HCT116 (cell line): ENCODE results near the gene PHLDB3. TPM values are rescaled to one million over a fixed set of nuclear protein-coding genes. Genes with fewer than 3 reads are reported as not detected.
A peak's percentile ranks its signal among the peaks of the same experiment; 100 is the strongest.

Source experiments
- ATAC-seq: fragments of 200-7000 bp; cut with Tn5 transposase; 2 replicates; pipeline ENCODE4 v1.9.1; 2020; ENCODE audit warnings: mild to moderate bottlenecking, moderate library complexity
- BruUV-seq: library from RNA; stranded (reverse); fragments of 400-500 nt; replicated peaks from 2 replicates; lab custom pipeline; 2021; lab: Mats Ljungman, UMichigan
- CTCF ChIA-PET: fragments of 300-600 bp; sonication (Branson Sonifier 250); formaldehyde crosslinking; loops from one replicate; lab custom pipeline; 2021; ENCODE audit warnings: antibody characterized with exemption; lab: Charles Lee
- POLR2A ChIA-PET: fragments of 300-600, 350-600 bp; sonication (Branson Sonifier 250); formaldehyde crosslinking; loops from one replicate; lab custom pipeline; 2021; ENCODE audit warnings: antibody characterized with exemption; lab: Charles Lee
- RAD21 ChIA-PET, 2 experiments: fragments of 300-600 bp; sonication (Branson Sonifier 250); formaldehyde crosslinking; loops; one replicate each; lab custom pipeline; 2023; ENCODE audit warnings: low total read pairs in 2 of 2; ENCODE audit not compliant: uncharacterized antibody in 2 of 2, unreplicated experiment in 2 of 2, low non-redundant PET in 1 of 2; lab: Charles Lee
- DNase-seq: peaks from one replicate; pipeline ENCODE4 v3.0.0-alpha.2; 2010; ENCODE audit warnings: low read depth, low spot score
- H2AFZ ChIP-seq: fragments of 200-600 bp; shearing (Covaris generic), sonication (generic); 2 replicates; pipeline ENCODE4 v1.6.1; 2017; ENCODE audit warnings: low read depth, mixed run types, mixed read lengths, antibody characterized with exemption, low read length; ENCODE audit not compliant: poor library complexity, severe bottlenecking
- H3K27ac ChIP-seq: 2 replicates; pipeline ENCODE4 v1.5.1; 2012; ENCODE audit warnings: low read depth, low read length
- H3K27me3 ChIP-seq: fragments of 200-600 bp; sonication (generic); 2 replicates; pipeline ENCODE4 v1.6.1; 2016; ENCODE audit warnings: mixed run types, low read length, mixed read lengths; ENCODE audit not compliant: insufficient read depth
- H3K36me3 ChIP-seq, 2 experiments: fragments of 200-500 bp in 1 of 2; fragments of 200-600 bp in 1 of 2; sonication (Bioruptor generic) in 1 of 2; sonication (generic) in 1 of 2; 2 replicates each; pipeline versions ENCODE4 v1.5.1 to v1.6.1; 2014 to 2016; ENCODE audit warnings: low read length in 2 of 2, inconsistent platforms in 1 of 2, mixed read lengths in 1 of 2, mixed run types in 1 of 2; ENCODE audit not compliant: insufficient read depth in 2 of 2, control insufficient read depth in 1 of 2
- H3K4me1 ChIP-seq, 2 experiments: fragments of 200-600 bp in 1 of 2; sonication (generic) in 1 of 2; 2 replicates each; pipeline versions ENCODE4 v1.5.1 to v1.6.1; 2012 to 2017; ENCODE audit warnings: low read length in 2 of 2, inconsistent platforms in 1 of 2, mild to moderate bottlenecking in 1 of 2, mixed read lengths in 1 of 2, mixed run types in 1 of 2, moderate library complexity in 1 of 2; ENCODE audit not compliant: insufficient read depth in 2 of 2, control insufficient read depth in 1 of 2
- H3K4me2 ChIP-seq: fragments of 200-600 bp; sonication (generic); 2 replicates; pipeline ENCODE4 v1.6.1; 2017; ENCODE audit warnings: mixed run types, low read length, mixed read lengths
- H3K4me3 ChIP-seq, 2 experiments: fragments of 200-600 bp in 1 of 2; sonication (generic) in 1 of 2; replicated peaks in 1 of 2; 2 replicates each; pipeline ENCODE4 v1.5.1; 2011 to 2016; ENCODE audit warnings: low read length in 2 of 2, control low read depth in 1 of 2, low read depth in 1 of 2, mild to moderate bottlenecking in 1 of 2, mixed read lengths in 1 of 2, mixed run types in 1 of 2
- H3K79me2 ChIP-seq: fragments of 200-600 bp; sonication (generic); 2 replicates; pipeline ENCODE4 v1.6.1; 2017; ENCODE audit warnings: mild to moderate bottlenecking, mixed run types, low read length, moderate library complexity, mixed read lengths; ENCODE audit not compliant: insufficient read depth
- H3K9ac ChIP-seq: fragments of 200-600 bp; sonication (generic); 2 replicates; pipeline ENCODE4 v1.6.1; 2016; ENCODE audit warnings: low read length, mixed read lengths
- H3K9me2 ChIP-seq: fragments of 200-600 bp; sonication (generic), shearing (Covaris generic); 2 replicates; pipeline ENCODE4 v1.6.1; 2017; ENCODE audit warnings: mixed run types, mild to moderate bottlenecking, moderate library complexity; ENCODE audit not compliant: insufficient read depth
- H3K9me3 ChIP-seq, 2 experiments: fragments of 200-500 bp in 1 of 2; fragments of 200-600 bp in 1 of 2; sonication (Bioruptor generic) in 1 of 2; sonication (generic) in 1 of 2; 2 replicates each; pipeline ENCODE4 v1.6.1; 2014 to 2017; ENCODE audit warnings: low read length in 2 of 2, mixed read lengths in 2 of 2, inconsistent platforms in 1 of 2, low read depth in 1 of 2, mild to moderate bottlenecking in 1 of 2, mixed run types in 1 of 2, moderate library complexity in 1 of 2; ENCODE audit not compliant: control insufficient read depth in 1 of 2, insufficient read depth in 1 of 2
- H4K20me1 ChIP-seq: fragments of 200-600 bp; sonication (generic), shearing (Covaris generic); 2 replicates; pipeline ENCODE4 v1.6.1; 2017; ENCODE audit warnings: mixed run types, mild to moderate bottlenecking, moderate library complexity; ENCODE audit not compliant: insufficient read depth
- CBX3 ChIP-seq: IDR thresholded peaks from 2 replicates; pipeline ENCODE4 v1.6.1; 2012; ENCODE audit warnings: low read depth
- CEBPB ChIP-seq: IDR thresholded peaks from 2 replicates; pipeline ENCODE4 v1.6.1; 2012; ENCODE audit warnings: low read depth
- EGR1 ChIP-seq: IDR thresholded peaks from 2 replicates; pipeline ENCODE4 v1.6.1; 2012; ENCODE audit warnings: low read depth
- ELF1 ChIP-seq: IDR thresholded peaks from 2 replicates; pipeline ENCODE4 v1.6.1; 2012; ENCODE audit warnings: low read depth, borderline replicate concordance
- EZH2phosphoT487 ChIP-seq: fragments of 200-600 bp; IDR thresholded peaks from 2 replicates; pipeline ENCODE4 v1.6.1; 2018; ENCODE audit warnings: antibody characterized with exemption, borderline replicate concordance
- FOSL1 ChIP-seq: IDR thresholded peaks from 2 replicates; pipeline ENCODE4 v1.6.1; 2012; ENCODE audit warnings: low read depth
- JUND ChIP-seq: IDR thresholded peaks from 2 replicates; pipeline ENCODE4 v1.6.1; 2012
- POLR2A ChIP-seq: IDR thresholded peaks from 2 replicates; pipeline ENCODE4 v1.7.0; 2011; ENCODE audit warnings: borderline replicate concordance; ENCODE audit not compliant: insufficient read depth, insufficient read length; ENCODE audit errors: extremely low read depth
- POLR2AphosphoS5 ChIP-seq: IDR thresholded peaks from 2 replicates; pipeline ENCODE4 v1.6.1; 2011; ENCODE audit warnings: mild to moderate bottlenecking, low read depth, low read length, moderate library complexity
- SP1 ChIP-seq: IDR thresholded peaks from 2 replicates; pipeline ENCODE4 v1.6.1; 2012; ENCODE audit warnings: low read depth
- SRF ChIP-seq: IDR thresholded peaks from 2 replicates; pipeline ENCODE4 v1.6.1; 2012; ENCODE audit warnings: low read depth
- TCF7L2 ChIP-seq: IDR thresholded peaks from 2 replicates; pipeline ENCODE4 v1.7.0; 2011; ENCODE audit warnings: borderline replicate concordance, inconsistent platforms; ENCODE audit not compliant: insufficient read depth, insufficient read length; ENCODE audit errors: extremely low read depth
- YY1 ChIP-seq: IDR thresholded peaks from 2 replicates; pipeline ENCODE4 v1.6.1; 2011; ENCODE audit warnings: low read length, low read depth, moderate library complexity, mild to moderate bottlenecking; ENCODE audit not compliant: insufficient replicate concordance; ENCODE audit errors: extremely low read depth
- ZFX ChIP-seq: fragments of 450-650 bp; IDR thresholded peaks from 2 replicates; pipeline ENCODE4 v1.6.1; 2017
- intact Hi-C: fragments of 100-400 bp; cut with micrococcal nuclease; formaldehyde crosslinking; loops from 2 replicates; pipeline ENCODE4 v1.10.0; 2022
- total RNA-seq: library from RNA; stranded (reverse); gene quantifications from one replicate; pipeline ENCODE4 v1.2.1, GENCODE V29; 2021; ENCODE audit not compliant: unreplicated experiment
- TF ChIP-seq, protein P1 (sequence below): IDR thresholded peaks from 2 replicates; pipeline ENCODE4 v1.6.1; 2012; ENCODE audit warnings: low read depth
- TF ChIP-seq, protein P2 (sequence below), 3 experiments: fragments of 200-600 bp in 1 of 3; sonication (generic) in 1 of 3; IDR thresholded peaks in 2 of 3; conservative IDR thresholded peaks in 1 of 3; 2 replicates each; pipeline ENCODE4 v1.5.1; 2012 to 2017; ENCODE audit warnings: low read depth in 2 of 3, low read length in 2 of 3, antibody characterized with exemption in 1 of 3, borderline replicate concordance in 1 of 3, control low read depth in 1 of 3, mild to moderate bottlenecking in 1 of 3, mixed read lengths in 1 of 3, mixed run types in 1 of 3, moderate library complexity in 1 of 3; ENCODE audit not compliant: insufficient read depth in 1 of 3
- TF ChIP-seq, protein P3 (sequence below): IDR thresholded peaks from 2 replicates; pipeline ENCODE4 v1.6.1; 2012
- TF ChIP-seq, protein P4 (sequence below): IDR thresholded peaks from 2 replicates; pipeline ENCODE4 v1.6.1; 2011; ENCODE audit warnings: mild to moderate bottlenecking, low read length, moderate library complexity; ENCODE audit not compliant: insufficient replicate concordance; ENCODE audit errors: extremely low read depth
- TF ChIP-seq, protein P5 (sequence below): IDR thresholded peaks from 2 replicates; pipeline ENCODE4 v1.6.1; 2012

PHLDB3 gene
- total RNA-seq, 1 experiment from 2014 or later: 15.5 TPM

DNA sequence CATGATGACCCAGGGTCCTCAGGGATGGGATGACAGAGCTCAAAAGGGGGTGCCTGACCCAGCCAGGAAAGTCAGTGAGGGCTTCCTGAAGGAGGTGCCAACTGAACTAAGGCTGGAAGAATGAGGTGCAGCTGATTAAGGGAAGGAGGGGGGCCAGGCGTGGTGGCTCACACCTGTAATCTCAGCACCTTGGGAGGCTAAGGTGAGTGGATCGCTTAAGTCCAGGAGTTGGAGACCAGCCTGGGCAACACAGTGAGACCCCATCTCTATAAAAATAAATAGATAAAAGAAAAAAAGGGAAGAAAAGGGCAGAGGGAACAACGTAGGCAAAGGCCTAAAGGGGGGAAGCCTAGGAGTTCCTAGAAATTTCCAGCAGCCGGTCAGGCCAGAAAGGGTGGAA is 30.1 kb downstream of the PHLDB3 start:
- no TSS peak for BruUV-seq
- DNase-seq: no peak
- no peak for ATAC-seq
- peak overlapping the region; percentile 92 for H3K4me2 ChIP-seq
- no peaks in the 10 kb centered on the region for H3K79me2 ChIP-seq
- H2AFZ ChIP-seq: no peak overlapping the region
- H3K36me3 ChIP-seq: no peaks in the 10 kb centered on the region
- no peaks in the 10 kb centered on the region for H4K20me1 ChIP-seq
- H3K4me1 ChIP-seq: peaks cover 11 to 25% of the 10 kb centered on the region in 2 experiments
- no peaks in the 10 kb centered on the region for H3K27me3 ChIP-seq
- no peaks in the 10 kb centered on the region for H3K9me2 ChIP-seq
- TF ChIP-seq EGR1 (no peak), POLR2A (no peak), YY1 (no peak), CBX3 (no peak), POLR2AphosphoS5 (no peak), SP1 (no peak), CEBPB (no peak), ZFX (no peak), SRF (no peak), EZH2phosphoT487 (no peak), TCF7L2 (no peak), JUND (no peak), FOSL1 (no peak), ELF1 (no peak)
- TF ChIP-seq, protein P1, sequence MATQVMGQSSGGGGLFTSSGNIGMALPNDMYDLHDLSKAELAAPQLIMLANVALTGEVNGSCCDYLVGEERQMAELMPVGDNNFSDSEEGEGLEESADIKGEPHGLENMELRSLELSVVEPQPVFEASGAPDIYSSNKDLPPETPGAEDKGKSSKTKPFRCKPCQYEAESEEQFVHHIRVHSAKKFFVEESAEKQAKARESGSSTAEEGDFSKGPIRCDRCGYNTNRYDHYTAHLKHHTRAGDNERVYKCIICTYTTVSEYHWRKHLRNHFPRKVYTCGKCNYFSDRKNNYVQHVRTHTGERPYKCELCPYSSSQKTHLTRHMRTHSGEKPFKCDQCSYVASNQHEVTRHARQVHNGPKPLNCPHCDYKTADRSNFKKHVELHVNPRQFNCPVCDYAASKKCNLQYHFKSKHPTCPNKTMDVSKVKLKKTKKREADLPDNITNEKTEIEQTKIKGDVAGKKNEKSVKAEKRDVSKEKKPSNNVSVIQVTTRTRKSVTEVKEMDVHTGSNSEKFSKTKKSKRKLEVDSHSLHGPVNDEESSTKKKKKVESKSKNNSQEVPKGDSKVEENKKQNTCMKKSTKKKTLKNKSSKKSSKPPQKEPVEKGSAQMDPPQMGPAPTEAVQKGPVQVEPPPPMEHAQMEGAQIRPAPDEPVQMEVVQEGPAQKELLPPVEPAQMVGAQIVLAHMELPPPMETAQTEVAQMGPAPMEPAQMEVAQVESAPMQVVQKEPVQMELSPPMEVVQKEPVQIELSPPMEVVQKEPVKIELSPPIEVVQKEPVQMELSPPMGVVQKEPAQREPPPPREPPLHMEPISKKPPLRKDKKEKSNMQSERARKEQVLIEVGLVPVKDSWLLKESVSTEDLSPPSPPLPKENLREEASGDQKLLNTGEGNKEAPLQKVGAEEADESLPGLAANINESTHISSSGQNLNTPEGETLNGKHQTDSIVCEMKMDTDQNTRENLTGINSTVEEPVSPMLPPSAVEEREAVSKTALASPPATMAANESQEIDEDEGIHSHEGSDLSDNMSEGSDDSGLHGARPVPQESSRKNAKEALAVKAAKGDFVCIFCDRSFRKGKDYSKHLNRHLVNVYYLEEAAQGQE: no peak
- TF ChIP-seq, protein P2, sequence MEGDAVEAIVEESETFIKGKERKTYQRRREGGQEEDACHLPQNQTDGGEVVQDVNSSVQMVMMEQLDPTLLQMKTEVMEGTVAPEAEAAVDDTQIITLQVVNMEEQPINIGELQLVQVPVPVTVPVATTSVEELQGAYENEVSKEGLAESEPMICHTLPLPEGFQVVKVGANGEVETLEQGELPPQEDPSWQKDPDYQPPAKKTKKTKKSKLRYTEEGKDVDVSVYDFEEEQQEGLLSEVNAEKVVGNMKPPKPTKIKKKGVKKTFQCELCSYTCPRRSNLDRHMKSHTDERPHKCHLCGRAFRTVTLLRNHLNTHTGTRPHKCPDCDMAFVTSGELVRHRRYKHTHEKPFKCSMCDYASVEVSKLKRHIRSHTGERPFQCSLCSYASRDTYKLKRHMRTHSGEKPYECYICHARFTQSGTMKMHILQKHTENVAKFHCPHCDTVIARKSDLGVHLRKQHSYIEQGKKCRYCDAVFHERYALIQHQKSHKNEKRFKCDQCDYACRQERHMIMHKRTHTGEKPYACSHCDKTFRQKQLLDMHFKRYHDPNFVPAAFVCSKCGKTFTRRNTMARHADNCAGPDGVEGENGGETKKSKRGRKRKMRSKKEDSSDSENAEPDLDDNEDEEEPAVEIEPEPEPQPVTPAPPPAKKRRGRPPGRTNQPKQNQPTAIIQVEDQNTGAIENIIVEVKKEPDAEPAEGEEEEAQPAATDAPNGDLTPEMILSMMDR (IDR thresholded peaks at IDR 0.05 in 2 of 3, conservative IDR thresholded peaks at IDR 0.05 in 1 of 3; ENCODE audit: borderline replicate concordance in 1 of 3, insufficient read depth in 1 of 3, low read depth in 2 of 3, low read length in 2 of 3): no peak
- TF ChIP-seq, protein P3, sequence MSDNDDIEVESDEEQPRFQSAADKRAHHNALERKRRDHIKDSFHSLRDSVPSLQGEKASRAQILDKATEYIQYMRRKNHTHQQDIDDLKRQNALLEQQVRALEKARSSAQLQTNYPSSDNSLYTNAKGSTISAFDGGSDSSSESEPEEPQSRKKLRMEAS: no peak
- TF ChIP-seq, protein P4, sequence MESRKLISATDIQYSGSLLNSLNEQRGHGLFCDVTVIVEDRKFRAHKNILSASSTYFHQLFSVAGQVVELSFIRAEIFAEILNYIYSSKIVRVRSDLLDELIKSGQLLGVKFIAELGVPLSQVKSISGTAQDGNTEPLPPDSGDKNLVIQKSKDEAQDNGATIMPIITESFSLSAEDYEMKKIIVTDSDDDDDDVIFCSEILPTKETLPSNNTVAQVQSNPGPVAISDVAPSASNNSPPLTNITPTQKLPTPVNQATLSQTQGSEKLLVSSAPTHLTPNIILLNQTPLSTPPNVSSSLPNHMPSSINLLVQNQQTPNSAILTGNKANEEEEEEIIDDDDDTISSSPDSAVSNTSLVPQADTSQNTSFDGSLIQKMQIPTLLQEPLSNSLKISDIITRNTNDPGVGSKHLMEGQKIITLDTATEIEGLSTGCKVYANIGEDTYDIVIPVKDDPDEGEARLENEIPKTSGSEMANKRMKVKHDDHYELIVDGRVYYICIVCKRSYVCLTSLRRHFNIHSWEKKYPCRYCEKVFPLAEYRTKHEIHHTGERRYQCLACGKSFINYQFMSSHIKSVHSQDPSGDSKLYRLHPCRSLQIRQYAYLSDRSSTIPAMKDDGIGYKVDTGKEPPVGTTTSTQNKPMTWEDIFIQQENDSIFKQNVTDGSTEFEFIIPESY: no peak
- TF ChIP-seq, protein P5, sequence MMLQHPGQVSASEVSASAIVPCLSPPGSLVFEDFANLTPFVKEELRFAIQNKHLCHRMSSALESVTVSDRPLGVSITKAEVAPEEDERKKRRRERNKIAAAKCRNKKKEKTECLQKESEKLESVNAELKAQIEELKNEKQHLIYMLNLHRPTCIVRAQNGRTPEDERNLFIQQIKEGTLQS: no peak
- ChIA-PET RAD21 (no interaction called here), POLR2A (interaction anchor here (1.0 to 1.4 kb wide), 3 partner anchors 8 to 11 kb away, joined by 3 to 5 read pairs (median 4); no protein-coding TSS in a partner anchor), CTCF (interaction anchor here (1.2 kb wide), 1 partner anchor 11 kb away, joined by 4 read pairs; no protein-coding TSS in a partner anchor)
- peak overlapping the region; percentile 56; the same call in 1 of the 2 replicates for H3K27ac ChIP-seq
- peak overlapping the region; percentile 62 for H3K9ac ChIP-seq
- no peaks in the 10 kb centered on the region for H3K9me3 ChIP-seq
- H3K4me3 ChIP-seq: peak overlapping the region; percentile 45 to 57
- intact Hi-C loops: no loop called here
